D721Med (cell line): ENCODE measurements around the gene SEMA4A.

Experiments
- DNase-seq: peaks from one replicate; pipeline ENCODE4 v3.0.0; 2011; ENCODE audit warnings: low spot score; ENCODE audit not compliant: insufficient read length
- FAIRE-seq: peaks from 2 replicates; lab custom pipeline; 2011; peaks lifted over from hg19 to GRCh38; lab: Jason Lieb, UNC
- TF ChIP-seq, protein P1 (sequence below): IDR thresholded peaks from 2 replicates; pipeline ENCODE4 v1.5.1; 2012; ENCODE audit warnings: mild to moderate bottlenecking, control low read depth; ENCODE audit not compliant: insufficient read depth; ENCODE audit errors: missing control alignments

Gene SEMA4A

DNA sequence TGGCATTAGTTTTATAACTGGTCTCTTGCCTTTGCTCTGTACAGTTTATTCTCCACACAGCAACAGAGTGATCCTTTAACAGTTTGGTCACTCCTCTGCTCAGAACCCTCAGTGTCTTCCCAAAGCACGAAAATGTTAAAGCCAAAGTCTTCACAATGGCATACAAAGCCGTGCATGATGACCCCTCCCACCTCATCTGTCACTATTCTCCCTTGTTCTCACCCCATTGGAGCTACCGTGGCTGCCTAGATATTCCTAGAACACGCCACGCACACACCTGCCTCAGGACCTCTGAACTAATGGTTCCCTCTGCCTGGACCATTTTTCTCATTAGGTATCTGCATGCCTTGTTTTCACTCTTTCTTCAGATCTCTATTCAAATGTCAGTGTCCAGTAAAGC is 8.6 kb upstream of the SEMA4A start:
- DNase-seq (no peak), FAIRE-seq (no peak)
- TF ChIP-seq, protein P1, sequence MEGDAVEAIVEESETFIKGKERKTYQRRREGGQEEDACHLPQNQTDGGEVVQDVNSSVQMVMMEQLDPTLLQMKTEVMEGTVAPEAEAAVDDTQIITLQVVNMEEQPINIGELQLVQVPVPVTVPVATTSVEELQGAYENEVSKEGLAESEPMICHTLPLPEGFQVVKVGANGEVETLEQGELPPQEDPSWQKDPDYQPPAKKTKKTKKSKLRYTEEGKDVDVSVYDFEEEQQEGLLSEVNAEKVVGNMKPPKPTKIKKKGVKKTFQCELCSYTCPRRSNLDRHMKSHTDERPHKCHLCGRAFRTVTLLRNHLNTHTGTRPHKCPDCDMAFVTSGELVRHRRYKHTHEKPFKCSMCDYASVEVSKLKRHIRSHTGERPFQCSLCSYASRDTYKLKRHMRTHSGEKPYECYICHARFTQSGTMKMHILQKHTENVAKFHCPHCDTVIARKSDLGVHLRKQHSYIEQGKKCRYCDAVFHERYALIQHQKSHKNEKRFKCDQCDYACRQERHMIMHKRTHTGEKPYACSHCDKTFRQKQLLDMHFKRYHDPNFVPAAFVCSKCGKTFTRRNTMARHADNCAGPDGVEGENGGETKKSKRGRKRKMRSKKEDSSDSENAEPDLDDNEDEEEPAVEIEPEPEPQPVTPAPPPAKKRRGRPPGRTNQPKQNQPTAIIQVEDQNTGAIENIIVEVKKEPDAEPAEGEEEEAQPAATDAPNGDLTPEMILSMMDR, result no peak

GRCh38 chr1:156145650-156146019 is 7.8 kb upstream of the SEMA4A start:
- TF ChIP-seq, protein P1, result no peak
- FAIRE-seq (no peak), DNase-seq (no peak)

DNA sequence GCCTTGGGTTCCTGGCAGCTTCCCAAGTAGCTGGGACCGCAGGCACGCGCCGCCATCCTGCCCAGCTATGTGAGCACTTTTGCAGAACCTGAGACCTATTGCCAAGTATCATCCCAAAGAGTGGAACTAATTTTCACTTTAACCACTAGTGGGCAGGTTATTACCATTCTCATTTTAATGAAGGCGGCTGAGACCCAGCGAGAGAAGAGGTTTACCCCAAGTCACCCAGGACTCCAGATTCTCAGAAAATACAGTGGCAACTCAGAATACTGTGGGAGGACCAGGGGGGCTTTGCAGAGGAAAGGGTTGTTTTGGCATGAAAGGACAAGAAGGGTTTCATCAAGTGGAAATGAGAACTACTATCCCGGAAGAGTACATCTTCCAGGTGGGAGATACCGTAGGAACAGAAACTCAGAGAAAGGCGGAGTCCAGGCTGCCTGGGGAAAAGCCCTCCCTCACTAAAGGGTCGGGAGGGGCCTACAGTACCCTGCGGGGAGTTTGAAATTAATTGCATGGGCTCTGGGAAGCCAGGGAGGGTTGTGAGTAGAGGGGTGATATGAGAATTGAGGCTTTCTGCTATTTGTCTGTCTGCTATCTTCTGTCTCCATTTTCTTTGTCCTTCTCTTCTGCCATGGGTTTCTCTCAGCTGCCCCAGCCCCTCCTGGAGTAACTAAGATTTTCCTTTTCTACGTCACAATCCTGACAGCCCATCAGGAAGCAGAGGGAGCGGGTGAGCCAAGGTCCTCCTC is 7.2 kb upstream of the SEMA4A start:
- DNase-seq (peak; percentile 85), FAIRE-seq (no peak)
- TF ChIP-seq, protein P1, result peak; percentile 97

DNA sequence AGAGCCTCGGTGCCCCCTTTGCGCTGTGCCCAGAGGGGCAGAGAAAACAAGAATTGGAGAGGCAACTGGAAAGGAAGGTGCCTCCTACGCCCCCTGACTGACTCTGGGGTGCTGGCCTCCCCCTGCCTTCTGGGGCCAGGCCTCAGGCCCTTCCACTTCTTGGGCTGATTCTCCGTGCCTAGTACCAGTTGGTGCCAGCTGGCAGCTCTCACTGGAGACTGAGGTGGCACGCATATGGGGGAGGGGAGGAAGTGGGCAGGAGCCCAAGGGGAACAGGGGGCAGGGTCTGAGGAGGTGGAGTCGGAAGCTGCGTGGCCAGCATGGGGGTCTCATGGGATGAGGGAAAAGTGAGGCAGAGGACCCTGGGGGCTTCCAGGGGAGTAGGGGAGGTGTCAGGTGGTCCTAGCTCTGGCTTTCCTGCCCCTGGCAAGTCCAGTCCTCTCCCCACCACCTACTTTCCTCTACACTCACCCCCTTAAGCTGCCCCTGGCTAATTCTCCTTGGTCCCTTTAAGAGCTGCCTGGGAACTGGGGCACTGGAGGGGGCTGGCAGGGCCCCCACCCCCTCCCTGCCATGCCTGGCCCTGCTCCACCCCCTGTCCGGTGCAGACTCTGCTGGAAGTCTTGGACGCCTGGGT is 6.5 kb upstream of the SEMA4A start:
- TF ChIP-seq, protein P1, result no peak
- DNase-seq, result no peak
- FAIRE-seq, result no peak

GRCh38 chr1:156148216-156148615 is 5.2 kb upstream of the SEMA4A start:
- TF ChIP-seq, protein P1, result no peak

GRCh38 chr1:156149374-156150332 is 3.7 kb upstream of the SEMA4A start:
- FAIRE-seq (no peak), DNase-seq (no peak)
- TF ChIP-seq, protein P1, result no peak

More at GRCh38 chr1:156148216-156148615, 5.2 kb upstream of the SEMA4A start:
- DNase-seq, result no peak
- FAIRE-seq, result no peak
